ENCODE results near the gene TMEM54.
"Not testable (repeated sequence)": the region's sequence is repeated elsewhere in the genome, so short reads cannot be mapped to it uniquely, and the experiment has no call there.

Gene TMEM54

DNA sequence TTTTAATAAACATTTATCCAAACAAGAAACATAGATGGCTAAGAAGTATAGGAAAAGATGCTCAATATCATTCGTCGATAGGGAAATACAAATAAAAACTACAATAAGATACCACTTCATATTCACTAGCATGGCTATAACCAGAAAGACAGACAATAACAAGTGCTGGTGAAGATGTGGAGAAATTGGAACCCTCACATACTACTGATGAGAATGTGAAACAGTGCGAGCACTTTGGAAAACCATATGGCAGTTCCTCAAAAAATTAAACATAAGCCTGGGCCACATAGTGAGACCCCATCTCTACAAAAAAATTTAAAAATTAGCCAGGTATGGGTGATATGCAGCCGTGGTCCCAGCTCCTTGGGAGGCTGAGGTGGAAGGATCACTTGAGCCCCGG is 9.1 kb upstream of the TMEM54 start:
- no peak overlapping the region for H3K4me3 ChIP-seq (ENCODE audit: low read length)
- H3K27ac ChIP-seq (ENCODE audit: low read depth, low read length), result no peak overlapping the region
- H3K9ac ChIP-seq (ENCODE audit: low read length), result no peak overlapping the region
- no peaks in the 10 kb centered on the region for H3K4me1 ChIP-seq (ENCODE audit: control insufficient read depth, insufficient read depth, low read length)
- H3K36me3 ChIP-seq (ENCODE audit: control insufficient read depth, insufficient read depth, low read length), result no peaks in the 10 kb centered on the region
- no peaks in the 10 kb centered on the region for H3K27me3 ChIP-seq (ENCODE audit: control insufficient read depth, insufficient read depth, low read length)

- Histone ChIP-seq H3K27me3 (ENCODE audit: control insufficient read depth, insufficient read depth, low read length) (no peaks in the 10 kb centered on the region), H3K27ac (ENCODE audit: low read depth, low read length) (no peak overlapping the region), H3K36me3 (ENCODE audit: control insufficient read depth, insufficient read depth, low read length) (no peaks in the 10 kb centered on the region), H3K4me3 (ENCODE audit: low read length) (no peak overlapping the region), H3K4me1 (ENCODE audit: control insufficient read depth, insufficient read depth, low read length) (no peaks in the 10 kb centered on the region), H3K9ac (ENCODE audit: low read length) (no peak overlapping the region)
Measured at GRCh38 chr1:32907435-32907834, 6.2 kb upstream of the TMEM54 start.

GRCh38 chr1:32906654-32907053 is 5.5 kb upstream of the TMEM54 start:
- H3K27ac ChIP-seq (ENCODE audit: low read depth, low read length), result no peak overlapping the region
- H3K9ac ChIP-seq (ENCODE audit: low read length), result no peak overlapping the region
- no peaks in the 10 kb centered on the region for H3K4me1 ChIP-seq (ENCODE audit: control insufficient read depth, insufficient read depth, low read length)
- no peaks in the 10 kb centered on the region for H3K27me3 ChIP-seq (ENCODE audit: control insufficient read depth, insufficient read depth, low read length)
- no peaks in the 10 kb centered on the region for H3K36me3 ChIP-seq (ENCODE audit: control insufficient read depth, insufficient read depth, low read length)
- no peak overlapping the region for H3K4me3 ChIP-seq (ENCODE audit: low read length)

DNA sequence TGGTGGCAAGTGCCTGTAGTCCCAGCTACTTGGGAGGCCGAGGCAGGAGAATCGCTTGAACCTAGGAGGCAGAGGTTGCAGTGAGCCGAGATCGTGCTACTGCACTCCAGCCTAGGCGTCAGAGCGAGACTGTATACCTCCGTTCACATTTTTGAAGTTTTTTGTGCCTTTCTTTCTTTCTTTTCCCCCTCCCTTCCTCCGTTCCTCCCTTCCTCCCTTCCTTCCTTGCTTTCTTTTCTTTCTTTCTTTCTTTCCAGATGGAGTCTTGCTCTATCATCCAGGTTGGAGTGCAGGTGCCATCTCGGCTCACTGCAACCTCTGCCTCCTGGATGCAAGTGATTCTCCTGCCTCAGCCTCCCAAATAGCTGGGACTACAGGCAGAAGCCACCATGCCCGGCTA is 4.4 kb upstream of the TMEM54 start:
- H3K36me3 ChIP-seq (ENCODE audit: control insufficient read depth, insufficient read depth, low read length); H3K4me3 ChIP-seq (ENCODE audit: low read length); H3K4me1 ChIP-seq (ENCODE audit: control insufficient read depth, insufficient read depth, low read length); H3K27ac ChIP-seq (ENCODE audit: low read depth, low read length); H3K27me3 ChIP-seq (ENCODE audit: control insufficient read depth, insufficient read depth, low read length); H3K9ac ChIP-seq (ENCODE audit: low read length): not testable (repeated sequence)

- no peak overlapping the region for H3K27ac ChIP-seq (ENCODE audit: low read depth, low read length)
- no peaks in the 10 kb centered on the region for H3K36me3 ChIP-seq (ENCODE audit: control insufficient read depth, insufficient read depth, low read length)
- H3K4me3 ChIP-seq (ENCODE audit: low read length), result peak overlapping the region; percentile 25
- no peaks in the 10 kb centered on the region for H3K4me1 ChIP-seq (ENCODE audit: control insufficient read depth, insufficient read depth, low read length)
- H3K27me3 ChIP-seq (ENCODE audit: control insufficient read depth, insufficient read depth, low read length), result no peaks in the 10 kb centered on the region
- H3K9ac ChIP-seq (ENCODE audit: low read length), result no peak overlapping the region
Measured at GRCh38 chr1:32904797-32905196, 3.6 kb upstream of the TMEM54 start.

DNA sequence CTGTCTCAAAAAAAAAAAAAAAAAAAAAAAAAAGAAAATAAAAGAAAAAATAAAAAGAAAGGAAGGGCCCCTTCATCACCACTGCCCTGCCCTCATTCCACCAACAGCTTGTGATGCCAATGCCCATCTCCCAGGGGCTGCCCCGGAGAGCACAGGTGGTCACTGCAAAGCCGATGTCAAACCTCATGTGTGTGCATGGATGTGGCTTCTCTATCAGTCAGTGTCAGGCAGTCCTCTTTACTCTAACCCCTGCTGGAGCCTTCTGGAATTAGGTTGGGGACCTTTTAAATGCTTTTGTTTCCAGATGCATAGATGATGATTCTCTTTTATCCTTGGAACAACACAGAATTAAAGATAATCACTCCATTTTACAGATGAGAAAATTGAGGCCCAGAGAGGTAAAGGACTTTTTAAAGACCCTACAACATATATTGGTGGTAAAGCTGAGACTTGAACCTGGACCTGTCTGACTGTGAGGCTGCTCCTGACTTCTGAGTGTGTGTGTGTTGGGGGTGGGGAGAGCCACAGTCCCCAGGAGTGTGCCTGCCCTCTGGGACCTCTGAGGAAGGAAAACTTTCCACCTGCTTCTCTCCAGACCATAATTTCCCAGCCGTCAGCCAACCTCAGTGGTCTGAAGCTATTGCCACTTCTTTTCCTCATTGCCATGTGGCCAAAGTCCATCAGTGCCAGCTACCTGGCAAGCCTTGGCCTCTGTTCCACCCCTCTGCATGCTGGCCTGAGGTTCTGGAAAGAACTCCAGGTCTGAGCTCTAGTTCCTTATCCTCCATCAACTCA is 3.0 kb upstream of the TMEM54 start:
- Histone ChIP-seq H3K9ac (ENCODE audit: low read length) (no peak overlapping the region), H3K27ac (ENCODE audit: low read depth, low read length) (no peak overlapping the region), H3K27me3 (ENCODE audit: control insufficient read depth, insufficient read depth, low read length) (no peaks in the 10 kb centered on the region), H3K36me3 (ENCODE audit: control insufficient read depth, insufficient read depth, low read length) (no peaks in the 10 kb centered on the region), H3K4me3 (ENCODE audit: low read length) (peak overlapping the region; percentile 25), H3K4me1 (ENCODE audit: control insufficient read depth, insufficient read depth, low read length) (no peaks in the 10 kb centered on the region)

- H3K36me3 ChIP-seq (ENCODE audit: control insufficient read depth, insufficient read depth, low read length), result no peaks in the 10 kb centered on the region
- H3K27ac ChIP-seq (ENCODE audit: low read depth, low read length), result no peak overlapping the region
- H3K4me3 ChIP-seq (ENCODE audit: low read length), result no peak overlapping the region
- H3K4me1 ChIP-seq (ENCODE audit: control insufficient read depth, insufficient read depth, low read length), result no peaks in the 10 kb centered on the region
- no peaks in the 10 kb centered on the region for H3K27me3 ChIP-seq (ENCODE audit: control insufficient read depth, insufficient read depth, low read length)
- H3K9ac ChIP-seq (ENCODE audit: low read length), result no peak overlapping the region
Measured at GRCh38 chr1:32902535-32902920, 1.3 kb upstream of the TMEM54 start.

DNA sequence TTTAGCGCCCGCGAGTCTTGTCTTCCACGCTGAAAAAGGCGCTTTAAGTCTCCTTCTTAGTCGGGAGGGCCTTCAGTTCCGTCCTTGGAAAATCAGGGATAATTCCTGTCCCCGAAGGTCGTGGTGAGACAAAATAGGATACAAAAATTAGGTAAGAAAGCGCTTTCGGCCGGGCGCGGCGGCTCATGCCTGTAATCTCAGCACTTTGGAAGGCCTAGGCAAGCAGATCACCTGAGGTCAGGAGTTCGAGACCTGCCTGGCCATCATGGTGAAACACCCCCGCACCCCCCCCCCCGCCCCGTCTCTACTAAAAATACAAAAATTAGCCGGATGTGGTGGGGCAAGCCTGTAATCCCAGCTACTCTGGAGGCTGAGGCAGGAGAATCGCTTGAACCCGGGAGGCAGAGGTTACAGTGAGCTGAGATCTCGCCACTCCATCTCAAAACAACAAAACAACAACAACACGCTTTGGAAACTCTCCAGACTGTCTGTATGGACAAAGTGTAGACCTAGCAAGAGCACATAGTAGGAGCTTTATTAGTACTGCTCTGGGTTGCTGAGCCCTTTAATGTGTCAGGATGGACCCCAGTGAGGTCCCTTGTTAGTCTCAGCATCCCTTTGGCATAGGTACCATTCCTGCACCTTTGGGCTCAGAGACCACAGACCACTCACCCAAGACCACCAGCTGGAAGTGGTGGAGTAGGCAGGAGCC is 790 bp upstream of the TMEM54 start:
- no peaks in the 10 kb centered on the region for H3K4me1 ChIP-seq (ENCODE audit: control insufficient read depth, insufficient read depth, low read length)
- no peak overlapping the region for H3K27ac ChIP-seq (ENCODE audit: low read depth, low read length)
- no peaks in the 10 kb centered on the region for H3K27me3 ChIP-seq (ENCODE audit: control insufficient read depth, insufficient read depth, low read length)
- peak overlapping the region; percentile 35 for H3K9ac ChIP-seq (ENCODE audit: low read length)
- H3K4me3 ChIP-seq (ENCODE audit: low read length), result peak overlapping the region; percentile 62
- no peaks in the 10 kb centered on the region for H3K36me3 ChIP-seq (ENCODE audit: control insufficient read depth, insufficient read depth, low read length)

DNA sequence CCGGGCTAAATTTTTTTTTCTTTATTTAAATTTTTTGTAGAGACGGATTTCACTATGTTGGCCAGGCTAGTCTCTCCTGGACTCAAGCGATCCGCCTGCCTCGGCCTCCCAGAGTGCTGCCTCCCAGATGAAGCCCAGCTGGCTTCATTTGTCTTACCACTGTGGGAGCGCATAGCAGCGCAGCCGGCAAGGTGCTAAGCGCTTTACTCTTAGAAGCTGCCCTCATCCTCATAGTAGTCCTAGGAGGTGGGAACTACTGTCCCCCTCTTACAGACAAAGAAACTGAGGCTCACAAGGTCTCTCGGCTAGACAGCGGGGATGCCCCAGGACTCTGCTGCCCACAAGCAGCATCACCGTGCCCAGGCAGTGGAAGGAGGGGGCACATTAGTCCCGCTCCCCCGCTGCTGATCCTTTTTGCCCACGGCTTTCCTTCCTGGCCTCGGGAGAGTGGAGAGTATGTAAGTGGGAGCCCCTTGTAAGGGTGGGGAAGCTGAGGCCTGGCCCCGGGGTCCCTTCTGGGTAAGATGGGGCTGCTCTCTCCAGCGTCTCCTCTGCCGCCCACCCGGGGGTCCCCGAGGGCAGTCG is 726 bp downstream of the TMEM54 start:
- Histone ChIP-seq H3K4me1 (ENCODE audit: control insufficient read depth, insufficient read depth, low read length) (no peaks in the 10 kb centered on the region), H3K27ac (ENCODE audit: low read depth, low read length) (no peak overlapping the region), H3K9ac (ENCODE audit: low read length) (peak overlapping the region; percentile 79), H3K27me3 (ENCODE audit: control insufficient read depth, insufficient read depth, low read length) (no peaks in the 10 kb centered on the region), H3K4me3 (ENCODE audit: low read length) (peak overlapping the region; percentile 76), H3K36me3 (ENCODE audit: control insufficient read depth, insufficient read depth, low read length) (no peaks in the 10 kb centered on the region)

DNA sequence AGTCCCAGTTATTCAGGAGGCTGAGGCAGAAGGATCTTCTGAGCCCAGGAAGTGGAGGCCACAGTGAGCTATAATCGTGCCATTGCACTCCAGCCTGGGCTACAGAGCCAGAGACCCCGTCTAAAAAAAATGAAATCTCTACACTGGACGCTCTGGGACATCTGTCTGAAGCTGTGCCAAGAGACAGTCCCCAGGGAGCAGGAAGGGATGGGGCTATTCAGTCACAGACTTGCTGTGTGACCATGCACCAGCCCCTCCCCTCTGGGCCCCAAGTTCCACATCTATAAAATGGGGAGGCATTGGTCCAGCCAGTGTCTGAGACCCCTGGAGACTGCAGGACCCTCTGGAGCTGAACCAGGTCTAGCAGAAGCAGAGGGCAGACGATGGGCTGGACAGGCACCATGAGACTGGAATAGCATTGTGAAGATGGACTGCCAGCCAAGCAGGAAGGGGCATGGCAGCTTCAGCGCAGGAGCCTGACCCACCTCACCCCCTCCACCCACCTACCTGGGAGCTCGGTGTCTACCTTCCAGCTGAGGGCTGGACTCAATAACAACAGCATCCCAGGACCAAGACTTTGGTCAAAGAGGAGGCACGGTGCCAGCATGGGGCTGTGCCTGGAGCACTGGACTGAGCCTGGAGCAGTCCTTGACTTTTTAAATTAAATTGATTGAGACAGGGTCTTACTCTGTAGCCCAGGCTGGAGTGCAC is 1.4 kb downstream of the TMEM54 start:
- no peaks in the 10 kb centered on the region for H3K4me1 ChIP-seq (ENCODE audit: control insufficient read depth, insufficient read depth, low read length)
- no peaks in the 10 kb centered on the region for H3K36me3 ChIP-seq (ENCODE audit: control insufficient read depth, insufficient read depth, low read length)
- H3K4me3 ChIP-seq (ENCODE audit: low read length), result peak overlapping the region; percentile 76
- H3K9ac ChIP-seq (ENCODE audit: low read length), result no peak overlapping the region
- no peak overlapping the region for H3K27ac ChIP-seq (ENCODE audit: low read depth, low read length)
- H3K27me3 ChIP-seq (ENCODE audit: control insufficient read depth, insufficient read depth, low read length), result no peaks in the 10 kb centered on the region

DNA sequence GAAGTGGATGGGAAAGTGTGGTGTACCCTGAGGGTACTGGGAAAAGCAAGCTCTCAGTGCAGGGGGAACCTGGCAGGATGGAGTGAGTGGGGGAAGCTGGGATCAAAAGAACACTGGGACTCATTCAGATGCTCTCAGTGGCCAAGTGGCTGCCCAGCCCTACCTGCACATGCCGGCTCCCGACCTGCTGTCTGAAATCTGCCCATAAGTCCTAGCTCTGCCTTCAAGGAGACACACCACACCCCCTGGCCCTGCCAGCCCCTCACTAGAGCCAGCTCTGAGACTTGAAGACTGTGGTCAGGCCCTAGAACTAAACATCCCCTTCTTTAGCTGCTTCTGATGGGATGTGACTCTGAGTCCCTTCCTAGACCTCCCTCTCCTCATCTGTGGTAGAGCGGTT is 2.2 kb downstream of the TMEM54 start:
- Histone ChIP-seq H3K27ac (ENCODE audit: low read depth, low read length) (no peak overlapping the region), H3K36me3 (ENCODE audit: control insufficient read depth, insufficient read depth, low read length) (no peaks in the 10 kb centered on the region), H3K4me1 (ENCODE audit: control insufficient read depth, insufficient read depth, low read length) (no peaks in the 10 kb centered on the region), H3K27me3 (ENCODE audit: control insufficient read depth, insufficient read depth, low read length) (no peaks in the 10 kb centered on the region), H3K4me3 (ENCODE audit: low read length) (no peak overlapping the region), H3K9ac (ENCODE audit: low read length) (no peak overlapping the region)

DNA sequence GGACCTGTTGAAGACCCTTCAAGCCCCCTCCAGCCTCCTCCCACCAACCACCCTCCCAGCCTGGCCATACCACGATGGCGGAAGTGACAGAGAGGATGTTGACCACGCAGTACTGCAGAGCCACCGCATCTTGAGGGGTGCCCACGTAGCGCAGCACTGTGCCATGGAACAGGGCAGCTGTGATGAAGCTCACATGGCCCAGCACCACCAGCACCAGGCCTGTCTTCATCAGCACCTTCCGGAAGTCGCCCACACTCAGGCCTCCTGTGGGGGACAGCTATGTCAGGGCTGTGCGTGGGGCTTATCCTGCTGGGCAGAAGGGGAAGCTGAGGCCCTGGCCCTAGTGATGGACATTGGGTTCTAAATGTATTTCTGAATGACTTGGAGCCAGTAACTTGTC is 3.1 kb downstream of the TMEM54 start:
- Histone ChIP-seq H3K36me3 (ENCODE audit: control insufficient read depth, insufficient read depth, low read length) (no peaks in the 10 kb centered on the region), H3K9ac (ENCODE audit: low read length) (no peak overlapping the region), H3K27ac (ENCODE audit: low read depth, low read length) (no peak overlapping the region), H3K27me3 (ENCODE audit: control insufficient read depth, insufficient read depth, low read length) (no peaks in the 10 kb centered on the region), H3K4me1 (ENCODE audit: control insufficient read depth, insufficient read depth, low read length) (no peaks in the 10 kb centered on the region), H3K4me3 (ENCODE audit: low read length) (no peak overlapping the region)

Measured in rectal smooth muscle tissue (tissue), 1 donor.